Ovary (tissue), 3 donors: ENCODE results near the gene DDTL.
"Not testable (repeated sequence)": the region's sequence is repeated elsewhere in the genome, so short reads cannot be mapped to it uniquely, and the experiment has no call there.

Experiments
- EP300 ChIP-seq: sonication (generic); formaldehyde crosslinking; IDR thresholded peaks from one replicate; pipeline ENCODE4 v1.6.1; 2017; ENCODE audit warnings: antibody characterized with exemption
- POLR2A ChIP-seq: fragments of 450-650 bp; IDR thresholded peaks from one replicate; pipeline ENCODE4 v1.6.1; 2017; ENCODE audit warnings: antibody characterized with exemption, mild to moderate bottlenecking, moderate library complexity
- TF ChIP-seq, protein P1 (sequence below), 3 donors: fragments of 450-650 bp in 2 of 3; fragments of 200-600 bp in 1 of 3; IDR thresholded peaks; one replicate each; pipeline versions ENCODE4 v1.5.1 to v1.8.0; 2016 to 2022; ENCODE audit warnings: antibody characterized with exemption in 3 of 3, mild to moderate bottlenecking in 1 of 3
- donor health status: DM: no; HTN: no; CAD: no.

DNA sequence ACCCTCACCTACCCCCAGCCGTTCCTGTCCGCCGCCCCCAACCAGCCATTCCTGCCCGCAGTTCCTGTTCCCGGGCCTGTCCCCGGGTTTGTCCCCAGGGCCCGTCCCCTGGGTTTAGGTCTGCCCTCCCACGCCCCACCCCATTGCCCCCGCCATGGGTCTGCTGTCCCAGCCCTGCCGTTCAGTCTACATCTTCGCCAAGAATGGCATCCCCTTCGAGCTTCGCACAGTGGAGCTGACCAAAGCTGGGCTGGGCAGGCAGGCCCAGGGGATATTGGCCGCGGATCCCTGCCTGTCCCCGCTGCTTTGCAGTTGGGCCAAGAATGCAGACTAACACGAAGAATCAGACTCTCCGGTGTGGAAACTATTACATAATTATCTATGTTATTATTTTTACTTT, 16.9 kb upstream of the DDTL start:
- TF ChIP-seq, protein P1, sequence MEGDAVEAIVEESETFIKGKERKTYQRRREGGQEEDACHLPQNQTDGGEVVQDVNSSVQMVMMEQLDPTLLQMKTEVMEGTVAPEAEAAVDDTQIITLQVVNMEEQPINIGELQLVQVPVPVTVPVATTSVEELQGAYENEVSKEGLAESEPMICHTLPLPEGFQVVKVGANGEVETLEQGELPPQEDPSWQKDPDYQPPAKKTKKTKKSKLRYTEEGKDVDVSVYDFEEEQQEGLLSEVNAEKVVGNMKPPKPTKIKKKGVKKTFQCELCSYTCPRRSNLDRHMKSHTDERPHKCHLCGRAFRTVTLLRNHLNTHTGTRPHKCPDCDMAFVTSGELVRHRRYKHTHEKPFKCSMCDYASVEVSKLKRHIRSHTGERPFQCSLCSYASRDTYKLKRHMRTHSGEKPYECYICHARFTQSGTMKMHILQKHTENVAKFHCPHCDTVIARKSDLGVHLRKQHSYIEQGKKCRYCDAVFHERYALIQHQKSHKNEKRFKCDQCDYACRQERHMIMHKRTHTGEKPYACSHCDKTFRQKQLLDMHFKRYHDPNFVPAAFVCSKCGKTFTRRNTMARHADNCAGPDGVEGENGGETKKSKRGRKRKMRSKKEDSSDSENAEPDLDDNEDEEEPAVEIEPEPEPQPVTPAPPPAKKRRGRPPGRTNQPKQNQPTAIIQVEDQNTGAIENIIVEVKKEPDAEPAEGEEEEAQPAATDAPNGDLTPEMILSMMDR (IDR thresholded peaks at IDR 0.05): not testable (repeated sequence)
- TF ChIP-seq POLR2A, EP300: not testable (repeated sequence)
